NT2/D1 (cell line): Measurements from ENCODE around the gene MEGF8.

Source experiments
- YY1 ChIP-seq: IDR thresholded peaks from 2 replicates; pipeline ENCODE4 v1.6.1; 2011; ENCODE audit not compliant: insufficient read length, insufficient read depth
- ZNF274 ChIP-seq: IDR thresholded peaks from 2 replicates; pipeline ENCODE4 v1.6.1; 2011; ENCODE audit warnings: mild to moderate bottlenecking, low read depth, low read length

DNA sequence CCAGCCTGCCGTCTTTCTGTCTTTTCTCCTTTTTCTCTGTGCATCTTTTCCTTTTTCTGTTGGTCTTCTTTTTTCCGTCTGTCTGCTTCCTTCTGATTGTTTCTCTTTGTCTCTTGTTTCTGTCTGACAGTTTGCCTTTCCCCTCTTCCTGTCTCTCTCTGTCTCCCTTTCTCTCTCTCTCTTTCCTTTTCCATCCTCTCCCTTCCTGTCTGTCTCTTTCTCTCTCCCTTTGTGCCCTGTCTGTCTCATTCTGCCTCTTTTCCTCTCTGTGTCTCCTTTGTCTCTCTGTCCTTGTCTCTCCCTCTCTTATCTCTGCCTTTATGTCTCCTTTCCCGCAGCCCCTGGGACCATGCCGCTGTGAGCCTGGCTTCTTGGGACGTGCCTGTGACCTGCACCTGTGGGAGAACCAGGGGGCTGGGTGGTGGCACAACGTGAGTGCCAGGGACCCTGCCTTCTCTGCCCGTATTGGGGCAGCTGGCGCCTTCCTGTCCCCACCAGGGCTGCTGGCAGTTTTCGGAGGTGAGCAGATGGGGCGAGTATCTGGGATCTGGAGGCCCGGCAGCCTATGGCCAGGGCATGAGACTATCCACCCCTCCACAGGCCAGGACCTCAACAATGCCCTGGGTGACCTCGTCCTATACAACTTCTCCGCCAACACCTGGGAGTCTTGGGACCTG, 9.4 kb downstream of the MEGF8 start:
- TF ChIP-seq YY1, result no peak
- no peak for TF ChIP-seq ZNF274
